AG04450 (cell line): Measurements from ENCODE around the gene TIGD4. TPM values are rescaled to one million over a fixed set of nuclear protein-coding genes. Genes with fewer than 3 reads are reported as not detected.

Source experiments
- CTCF ChIA-PET: fragments of 300-600, 350-600 bp; formaldehyde crosslinking; extraction: SDS; loops from one replicate; lab custom pipeline; 2022; ENCODE audit warnings: antibody characterized with exemption, inconsistent platforms; lab: Charles Lee
- POLR2A ChIA-PET: fragments of 350-600 bp; formaldehyde crosslinking; extraction: SDS; loops from one replicate; lab custom pipeline; 2021; ENCODE audit warnings: antibody characterized with exemption, inconsistent platforms; lab: Yijun Ruan, JAX
- DNase-seq: peaks from one replicate; pipeline ENCODE4 v3.0.0-alpha.2; 2011; ENCODE audit warnings: low read depth, low spot score
- H3K27ac ChIP-seq: one replicate; pipeline ENCODE4 v1.5.1; 2012; ENCODE audit warnings: low read depth, low read length, control low read depth
- H3K27me3 ChIP-seq: one replicate; pipeline ENCODE4 v1.6.0; 2012; ENCODE audit warnings: low read length; ENCODE audit not compliant: control insufficient read depth, insufficient read depth
- H3K4me3 ChIP-seq: 2 replicates; pipeline ENCODE4 v1.5.1; 2011; ENCODE audit warnings: mild to moderate bottlenecking, low read depth, low read length, control low read depth
- H3K9me3 ChIP-seq: 2 replicates; pipeline ENCODE4 v1.5.1; 2012; ENCODE audit warnings: low read length; ENCODE audit not compliant: control insufficient read depth, insufficient read depth
- polyA plus RNA-seq: library from polyadenylated mRNA; depleted of rRNA; stranded (reverse); fragments of >200 nt; gene quantifications from 2 replicates; pipeline ENCODE4 v1.2.3, GENCODE V29; 2011
- TF ChIP-seq, protein P1 (sequence below): IDR thresholded peaks from 2 replicates; pipeline ENCODE4 v1.5.1; 2011; ENCODE audit warnings: low read depth, low read length, control low read depth, inconsistent platforms

Gene TIGD4
- polyA plus RNA-seq, 1 experiment: not detected

DNA sequence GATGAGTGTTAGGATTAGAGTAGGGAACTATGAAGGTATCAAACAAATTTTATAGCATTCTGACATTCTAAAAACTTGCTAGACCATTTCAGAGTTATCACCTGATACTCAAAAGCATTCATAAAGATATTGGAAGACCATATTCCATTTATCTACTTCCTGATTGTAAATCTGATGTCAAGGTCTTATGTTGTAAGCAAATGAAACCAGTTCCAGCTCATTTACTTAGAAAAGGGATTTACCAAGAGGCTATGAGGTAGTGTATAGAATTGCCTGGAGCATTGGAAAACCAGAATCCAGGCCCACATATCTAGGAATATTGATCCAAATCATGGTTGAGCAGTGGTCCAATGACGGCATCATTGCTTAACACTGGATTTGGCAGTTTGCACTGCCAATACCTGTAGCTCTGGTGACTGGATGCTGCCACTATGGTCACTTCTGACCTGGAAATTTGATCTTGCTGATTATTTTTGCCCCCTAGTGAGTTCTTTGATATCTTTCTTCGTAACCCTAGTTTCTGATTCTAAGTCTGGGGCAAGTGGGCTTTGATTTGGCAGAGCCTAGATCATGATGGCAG, 25.6 kb upstream of the TIGD4 start:
- TF ChIP-seq, protein P1, sequence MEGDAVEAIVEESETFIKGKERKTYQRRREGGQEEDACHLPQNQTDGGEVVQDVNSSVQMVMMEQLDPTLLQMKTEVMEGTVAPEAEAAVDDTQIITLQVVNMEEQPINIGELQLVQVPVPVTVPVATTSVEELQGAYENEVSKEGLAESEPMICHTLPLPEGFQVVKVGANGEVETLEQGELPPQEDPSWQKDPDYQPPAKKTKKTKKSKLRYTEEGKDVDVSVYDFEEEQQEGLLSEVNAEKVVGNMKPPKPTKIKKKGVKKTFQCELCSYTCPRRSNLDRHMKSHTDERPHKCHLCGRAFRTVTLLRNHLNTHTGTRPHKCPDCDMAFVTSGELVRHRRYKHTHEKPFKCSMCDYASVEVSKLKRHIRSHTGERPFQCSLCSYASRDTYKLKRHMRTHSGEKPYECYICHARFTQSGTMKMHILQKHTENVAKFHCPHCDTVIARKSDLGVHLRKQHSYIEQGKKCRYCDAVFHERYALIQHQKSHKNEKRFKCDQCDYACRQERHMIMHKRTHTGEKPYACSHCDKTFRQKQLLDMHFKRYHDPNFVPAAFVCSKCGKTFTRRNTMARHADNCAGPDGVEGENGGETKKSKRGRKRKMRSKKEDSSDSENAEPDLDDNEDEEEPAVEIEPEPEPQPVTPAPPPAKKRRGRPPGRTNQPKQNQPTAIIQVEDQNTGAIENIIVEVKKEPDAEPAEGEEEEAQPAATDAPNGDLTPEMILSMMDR: no peak
- Histone ChIP-seq H3K27ac (no peak overlapping the region), H3K4me3 (no peak overlapping the region), H3K27me3 (no peaks in the 10 kb centered on the region), H3K9me3 (no peaks in the 10 kb centered on the region)
- no peak for DNase-seq
- POLR2A ChIA-PET: no interaction called here
- CTCF ChIA-PET: interaction anchor here (1.2 kb wide), 1 partner anchor 22 kb away, joined by 3 read pairs; no protein-coding TSS in a partner anchor

DNA sequence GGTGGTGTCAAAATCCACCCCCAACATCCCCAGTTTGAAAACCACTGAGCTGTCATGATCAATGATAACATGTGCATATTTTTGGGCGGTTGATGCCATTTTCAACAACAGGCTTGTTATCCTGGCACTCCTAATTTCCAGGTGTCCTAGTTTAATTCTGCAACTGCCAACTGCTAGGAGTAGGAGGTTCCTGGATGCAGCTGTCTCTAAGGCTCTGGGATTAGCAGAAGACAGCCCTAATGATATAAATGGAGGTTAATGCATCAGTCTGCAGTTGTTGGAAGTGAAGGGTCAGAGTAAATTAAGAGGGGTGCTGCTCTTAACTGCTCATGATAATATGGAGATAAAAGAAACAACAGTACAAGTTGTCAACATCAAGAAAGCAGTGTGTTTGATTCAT, 24.0 kb upstream of the TIGD4 start:
- H3K9me3 ChIP-seq: no peaks in the 10 kb centered on the region
- DNase-seq: no peak
- H3K27ac ChIP-seq: no peak overlapping the region
- H3K27me3 ChIP-seq: no peaks in the 10 kb centered on the region
- H3K4me3 ChIP-seq: no peak overlapping the region
- CTCF ChIA-PET: no interaction called here
- POLR2A ChIA-PET: no interaction called here
- TF ChIP-seq, protein P1: no peak

DNA sequence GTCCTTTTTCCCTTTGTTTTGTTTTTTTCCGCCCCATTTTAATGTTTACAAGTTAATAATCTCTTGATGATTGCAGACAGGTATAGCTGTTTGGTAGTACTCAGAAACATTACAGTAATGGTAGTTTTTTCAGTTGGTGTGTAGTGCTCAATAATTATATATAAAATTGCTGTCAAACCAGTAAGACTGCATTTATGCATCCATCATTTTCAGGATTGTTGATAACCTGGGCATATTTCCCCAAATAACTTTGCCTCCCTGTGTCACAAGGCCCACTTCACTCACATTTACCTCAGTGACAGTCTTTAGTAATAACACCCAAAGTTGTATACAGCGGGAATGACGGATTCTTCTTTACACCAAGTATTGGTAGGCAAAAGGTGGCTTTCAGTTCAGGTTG, 16.4 kb upstream of the TIGD4 start:
- Histone ChIP-seq H3K9me3 (no peaks in the 10 kb centered on the region), H3K4me3 (no peak overlapping the region), H3K27ac (no peak overlapping the region), H3K27me3 (no peaks in the 10 kb centered on the region)
- no peak for DNase-seq
- ChIA-PET POLR2A (no interaction called here), CTCF (no interaction called here)
- TF ChIP-seq, protein P1: no peak

DNA sequence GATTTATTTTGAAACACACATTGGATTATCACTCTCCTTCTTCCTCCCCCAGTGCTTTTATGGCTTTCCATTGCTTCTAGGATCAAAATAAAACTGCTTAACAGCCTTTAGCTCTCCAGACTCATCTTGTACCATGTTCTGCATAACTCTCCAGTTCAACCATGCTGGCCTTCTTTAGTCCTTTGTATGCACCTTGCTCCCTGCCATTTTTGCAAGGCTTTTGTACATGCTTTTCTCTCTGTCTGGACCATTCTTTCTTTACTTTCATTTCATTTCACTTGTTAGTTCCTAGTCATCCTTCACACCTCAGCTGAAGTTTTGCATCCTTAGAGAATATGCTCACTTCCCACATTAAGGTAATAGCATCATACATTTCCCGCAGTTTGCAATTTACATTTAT, 7.1 kb upstream of the TIGD4 start:
- ChIA-PET CTCF (no interaction called here), POLR2A (no interaction called here)
- TF ChIP-seq, protein P1: no peak
- DNase-seq: no peak
- Histone ChIP-seq H3K27ac (no peak overlapping the region), H3K27me3 (no peaks in the 10 kb centered on the region), H3K9me3 (no peaks in the 10 kb centered on the region), H3K4me3 (no peak overlapping the region)

DNA sequence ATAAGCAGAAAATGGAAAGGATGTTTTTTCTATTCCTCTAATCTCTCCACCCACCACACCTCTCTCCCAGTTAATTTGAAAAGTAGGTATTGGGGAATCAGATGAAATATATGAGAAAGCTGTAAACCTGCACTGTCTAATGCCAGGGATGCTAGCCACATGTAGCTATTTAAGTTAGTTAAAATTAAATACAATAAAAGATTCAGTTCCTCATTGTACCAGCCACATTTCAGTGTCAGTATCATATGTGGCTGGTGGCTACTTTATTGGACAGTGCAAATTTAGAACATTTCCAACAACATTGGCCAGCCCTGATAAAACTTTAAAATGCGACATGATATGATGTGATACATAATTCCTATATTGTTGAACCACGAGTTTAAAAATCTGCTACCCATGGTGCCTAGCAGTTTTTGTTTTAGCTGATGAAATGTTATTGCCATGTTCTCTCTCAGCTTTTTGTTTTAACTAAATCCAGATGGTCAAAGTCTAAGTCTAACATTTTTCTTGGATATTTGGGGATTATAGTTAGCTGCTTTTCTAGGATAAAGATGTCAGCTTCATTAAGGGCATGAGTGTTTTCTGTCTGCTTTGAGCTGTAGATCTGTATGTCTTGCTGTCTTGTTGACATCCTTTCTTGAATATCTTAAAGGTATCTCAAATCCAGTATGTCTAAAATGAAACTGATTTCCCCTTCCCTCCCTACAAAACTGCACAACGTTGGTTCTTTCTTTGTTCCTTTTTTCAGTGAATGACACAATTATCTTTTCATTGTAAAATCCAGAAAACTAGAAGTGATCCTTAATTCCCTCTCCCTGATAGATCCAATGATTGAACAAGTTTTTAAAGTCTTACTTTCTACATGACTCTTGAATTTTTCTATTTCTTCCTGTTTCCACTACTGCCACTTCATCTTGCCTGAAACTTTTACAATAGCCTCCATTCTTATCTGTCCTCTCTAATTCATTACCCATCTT, 6.4 kb upstream of the TIGD4 start:
- Histone ChIP-seq H3K27ac (no peak overlapping the region), H3K4me3 (no peak overlapping the region), H3K9me3 (no peaks in the 10 kb centered on the region), H3K27me3 (no peaks in the 10 kb centered on the region)
- CTCF ChIA-PET: interaction anchor here (1.3 to 1.8 kb wide), 2 partner anchors 299 to 341 kb away, joined by 4 read pairs; no protein-coding TSS in a partner anchor
- TF ChIP-seq, protein P1: no peak
- POLR2A ChIA-PET: no interaction called here
- no peak for DNase-seq
